Measurements from ENCODE around the gene OR2B6.
A peak's percentile ranks its signal among the peaks of the same experiment; 100 is the strongest.

OR2B6 gene

DNA sequence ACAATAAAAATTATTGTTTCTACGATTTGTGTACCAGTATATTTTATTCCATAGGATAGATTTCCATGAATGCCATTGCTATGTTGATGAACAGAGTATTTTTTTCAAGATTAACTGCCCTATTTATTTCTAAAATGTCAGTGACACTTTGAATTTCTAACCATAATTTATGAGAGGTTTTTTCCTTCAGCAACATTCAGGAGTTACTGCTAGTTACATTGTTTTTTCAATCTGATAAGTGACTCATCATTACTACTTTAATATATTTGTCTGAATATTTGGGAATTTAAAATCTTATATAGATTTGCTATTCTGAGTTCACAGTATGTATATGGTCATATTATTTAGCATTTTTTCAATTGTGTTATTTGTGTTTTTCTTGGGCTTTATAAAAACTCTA, 6.0 kb upstream of the OR2B6 start:
- H3K9ac ChIP-seq = no peak overlapping the region

GRCh38 chr6:27957516-27957915, 475 bp downstream of the OR2B6 start:
- H3K36me3 ChIP-seq = no peaks in the 10 kb centered on the region
- no peaks in the 10 kb centered on the region for H4K20me1 ChIP-seq
- H3K9me3 ChIP-seq = no peaks in the 10 kb centered on the region
- peak overlapping the region; percentile 32 for H3K4me2 ChIP-seq
- no peak for TF ChIP-seq Cebpa-rat (IDR thresholded peaks at IDR 0.05)
- H3K9ac ChIP-seq = no peak overlapping the region
- H3K27ac ChIP-seq = peak overlapping the region; percentile 69
- H3K4me1 ChIP-seq = peaks cover 19% of the 10 kb centered on the region
- no peak overlapping the region for H3K4me3 ChIP-seq
- no peaks in the 10 kb centered on the region for H3K27me3 ChIP-seq

More for the DNA sequence above, 6.0 kb upstream of the OR2B6 start:
- Histone ChIP-seq H3K9me3 (no peaks in the 10 kb centered on the region; the same call in 1 of the 2 replicates), H3K36me3 (no peaks in the 10 kb centered on the region), H3K27ac (no peak overlapping the region), H3K27me3 (no peaks in the 10 kb centered on the region), H3K4me2 (no peak overlapping the region), H3K4me3 (no peak overlapping the region), H4K20me1 (no peaks in the 10 kb centered on the region), H3K4me1 (no peaks in the 10 kb centered on the region)
- TF ChIP-seq Cebpa-rat (IDR thresholded peaks at IDR 0.05) = no peak

DNA sequence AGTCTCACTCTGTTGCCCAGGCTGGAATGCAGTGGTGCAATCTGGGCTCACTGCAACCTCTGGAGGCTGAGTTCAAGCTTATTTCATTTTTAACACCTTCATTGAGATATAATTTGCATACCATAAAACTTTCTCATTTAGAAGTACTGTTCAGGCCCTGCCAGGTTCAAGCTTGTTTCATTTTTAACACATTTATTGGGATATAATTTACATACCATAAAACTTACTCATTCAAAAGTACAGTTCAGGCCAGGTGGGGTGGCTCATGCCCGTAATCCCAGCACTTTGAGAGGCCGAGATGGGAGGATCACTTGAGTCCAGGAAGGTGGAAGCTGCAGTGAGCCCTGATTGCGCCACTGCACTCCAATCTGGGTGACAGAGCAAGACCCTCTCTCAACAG, 5.5 kb downstream of the OR2B6 start:
- Histone ChIP-seq H3K4me3 (no peak overlapping the region), H3K27ac (no peak overlapping the region), H3K27me3 (no peaks in the 10 kb centered on the region), H3K36me3 (no peaks in the 10 kb centered on the region), H4K20me1 (no peaks in the 10 kb centered on the region), H3K9ac (no peak overlapping the region), H3K4me1 (peaks cover 28% of the 10 kb centered on the region), H3K4me2 (no peak overlapping the region), H3K9me3 (peaks cover 18% of the 10 kb centered on the region)
- no peak for TF ChIP-seq Cebpa-rat (IDR thresholded peaks at IDR 0.05)

DNA sequence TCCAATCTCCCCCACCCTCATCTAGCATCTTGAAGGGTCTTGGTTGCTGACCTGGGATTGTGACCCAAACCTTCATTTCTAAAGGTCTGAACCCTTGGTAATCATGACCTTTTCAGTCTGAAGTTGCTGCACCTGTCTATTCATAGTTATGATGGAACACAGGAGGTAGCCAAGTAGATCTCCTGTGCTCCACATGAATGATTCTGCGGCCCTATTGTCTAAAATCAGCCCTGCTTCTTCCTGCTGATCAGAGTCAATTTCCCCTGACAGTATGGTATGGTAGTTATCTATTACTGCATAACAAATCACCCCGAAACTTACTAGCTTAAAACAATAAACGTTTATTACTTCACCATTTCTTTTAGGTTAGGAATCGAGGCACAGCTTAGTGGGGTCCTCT, 9.0 kb downstream of the OR2B6 start:
- no peaks in the 10 kb centered on the region for H4K20me1 ChIP-seq
- no peak overlapping the region for H3K9ac ChIP-seq
- peak overlapping the region; percentile 40 for H3K4me2 ChIP-seq
- H3K27me3 ChIP-seq = no peaks in the 10 kb centered on the region
- H3K36me3 ChIP-seq = no peaks in the 10 kb centered on the region
- H3K4me3 ChIP-seq = no peak overlapping the region; the same call in 1 of the 2 replicates
- H3K9me3 ChIP-seq = peaks cover 29% of the 10 kb centered on the region
- H3K4me1 ChIP-seq = peaks cover 16% of the 10 kb centered on the region
- H3K27ac ChIP-seq = peak overlapping the region; percentile 29; the same call in 1 of the 2 replicates
- TF ChIP-seq Cebpa-rat (IDR thresholded peaks at IDR 0.05) = no peak

DNA sequence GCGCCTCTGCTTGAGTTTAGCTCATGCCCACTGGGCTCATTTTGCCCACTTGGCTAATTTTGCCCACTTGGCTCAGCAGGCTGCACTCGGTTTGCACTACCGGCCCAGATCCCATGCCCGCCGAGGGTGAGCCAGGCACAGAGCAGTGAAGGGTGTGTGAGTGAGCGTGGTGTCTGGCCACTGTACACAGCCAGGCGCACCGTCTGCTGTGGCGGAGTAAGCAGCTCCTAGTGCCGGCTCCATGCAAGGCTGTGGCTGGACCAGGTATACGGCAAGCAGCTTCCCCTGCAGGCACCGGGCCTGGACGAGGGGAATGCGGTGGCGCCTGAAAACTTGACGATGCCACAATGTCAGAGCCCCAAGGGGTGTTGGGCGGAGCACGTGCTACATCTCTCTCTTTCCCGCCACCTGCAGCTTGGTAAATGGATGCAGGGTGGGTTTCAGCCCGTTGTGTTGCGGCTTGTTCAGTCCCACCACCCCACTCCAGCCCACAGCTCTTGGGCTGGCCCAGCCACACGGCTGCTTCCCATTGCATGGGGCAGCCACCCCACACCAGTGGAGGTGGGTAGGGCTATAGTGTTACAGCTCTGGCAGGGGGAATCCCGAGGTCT, 9.9 kb downstream of the OR2B6 start:
- no peak for TF ChIP-seq Cebpa-rat (IDR thresholded peaks at IDR 0.05)
- no peak overlapping the region for H3K9ac ChIP-seq
- H3K27me3 ChIP-seq = no peaks in the 10 kb centered on the region
- peaks cover 16% of the 10 kb centered on the region for H3K4me1 ChIP-seq
- no peaks in the 10 kb centered on the region for H4K20me1 ChIP-seq
- H3K4me3 ChIP-seq = no peak overlapping the region; the same call in 1 of the 2 replicates
- no peak overlapping the region for H3K27ac ChIP-seq
- H3K4me2 ChIP-seq = peak overlapping the region; percentile 40; the same call in 1 of the 2 replicates
- H3K36me3 ChIP-seq = no peaks in the 10 kb centered on the region
- peaks cover 29% of the 10 kb centered on the region for H3K9me3 ChIP-seq

GRCh38 chr6:27970444-27970843, 13.4 kb downstream of the OR2B6 start:
- no peaks in the 10 kb centered on the region for H3K36me3 ChIP-seq

GRCh38 chr6:27972750-27973149, 15.7 kb downstream of the OR2B6 start:
- Histone ChIP-seq H3K4me3 (no peak overlapping the region), H3K4me1 (no peaks in the 10 kb centered on the region), H3K27me3 (no peaks in the 10 kb centered on the region), H3K4me2 (no peak overlapping the region), H3K27ac (no peak overlapping the region), H3K9ac (no peak overlapping the region), H4K20me1 (no peaks in the 10 kb centered on the region), H3K9me3 (peaks cover 9% of the 10 kb centered on the region), H3K36me3 (no peaks in the 10 kb centered on the region)
- TF ChIP-seq Cebpa-rat (IDR thresholded peaks at IDR 0.05) = no peak

More at GRCh38 chr6:27970444-27970843, 13.4 kb downstream of the OR2B6 start:
- Histone ChIP-seq H3K9me3 (peaks cover 23% of the 10 kb centered on the region), H3K4me1 (peaks cover 16% of the 10 kb centered on the region), H3K4me2 (no peak overlapping the region), H3K9ac (no peak overlapping the region), H3K27ac (no peak overlapping the region), H3K4me3 (no peak overlapping the region), H3K27me3 (no peaks in the 10 kb centered on the region), H4K20me1 (no peaks in the 10 kb centered on the region)
- TF ChIP-seq Cebpa-rat (IDR thresholded peaks at IDR 0.05) = no peak

- H3K27ac ChIP-seq = no peak overlapping the region
- H3K36me3 ChIP-seq = no peaks in the 10 kb centered on the region
- H3K4me2 ChIP-seq = no peak overlapping the region
- no peaks in the 10 kb centered on the region for H4K20me1 ChIP-seq
- no peak overlapping the region for H3K9ac ChIP-seq
- no peak overlapping the region for H3K4me3 ChIP-seq
- H3K9me3 ChIP-seq = no peaks in the 10 kb centered on the region
- no peaks in the 10 kb centered on the region for H3K27me3 ChIP-seq
- H3K4me1 ChIP-seq = no peaks in the 10 kb centered on the region
- TF ChIP-seq Cebpa-rat (IDR thresholded peaks at IDR 0.05) = no peak
Observed at GRCh38 chr6:27977387-27977786, 20.3 kb downstream of the OR2B6 start.

GRCh38 chr6:27978705-27979104, 21.7 kb downstream of the OR2B6 start:
- H3K4me3 ChIP-seq = no peak overlapping the region
- no peaks in the 10 kb centered on the region for H3K4me1 ChIP-seq
- H3K36me3 ChIP-seq = no peaks in the 10 kb centered on the region
- H3K27ac ChIP-seq = no peak overlapping the region
- no peaks in the 10 kb centered on the region for H4K20me1 ChIP-seq
- no peaks in the 10 kb centered on the region for H3K9me3 ChIP-seq
- H3K9ac ChIP-seq = no peak overlapping the region
- H3K4me2 ChIP-seq = no peak overlapping the region
- no peak for TF ChIP-seq Cebpa-rat (IDR thresholded peaks at IDR 0.05)
- H3K27me3 ChIP-seq = no peaks in the 10 kb centered on the region

GRCh38 chr6:27980111-27980510, 23.1 kb downstream of the OR2B6 start:
- H3K4me3 ChIP-seq = no peak overlapping the region
- H3K27ac ChIP-seq = no peak overlapping the region
- no peak overlapping the region for H3K9ac ChIP-seq
- TF ChIP-seq Cebpa-rat (IDR thresholded peaks at IDR 0.05) = no peak
- H4K20me1 ChIP-seq = no peaks in the 10 kb centered on the region
- H3K9me3 ChIP-seq = no peaks in the 10 kb centered on the region
- no peak overlapping the region for H3K4me2 ChIP-seq
- no peaks in the 10 kb centered on the region for H3K4me1 ChIP-seq
- no peaks in the 10 kb centered on the region for H3K36me3 ChIP-seq
- no peaks in the 10 kb centered on the region for H3K27me3 ChIP-seq

All from BLaER1 (cell line).